Spleen (tissue), 7 donors: ENCODE results near the gene ATP2B3.

Experiments used
- POLR2A ChIP-seq, 3 donors: fragments of 450-650 bp; IDR thresholded peaks; one replicate each; pipeline ENCODE4 v1.5.1; 2017; ENCODE audit warnings: antibody characterized with exemption in 3 of 3, mild to moderate bottlenecking in 1 of 3
- TF ChIP-seq, protein P1 (sequence below), 11 experiments: fragments of 200-600 bp in 7 of 11; fragments of 450-650 bp in 4 of 11; sonication (generic) in 4 of 11; IDR thresholded peaks in 8 of 11; conservative IDR thresholded peaks in 3 of 11; 1 replicate in 7 of 11; 2 replicates in 4 of 11; pipeline versions ENCODE4 v1.4.0 to v1.8.0; 2016 to 2021; ENCODE audit warnings: antibody characterized with exemption in 11 of 11, inconsistent platforms in 4 of 11, mild to moderate bottlenecking in 1 of 11
- donor health status: DM: no; HTN: no; CAD: no; lungs with moderate emphysema.
- donor health status: DM: no; HTN: no; CAD: no.
- donor health status: DM: no; HTN: no; CAD: no.

DNA sequence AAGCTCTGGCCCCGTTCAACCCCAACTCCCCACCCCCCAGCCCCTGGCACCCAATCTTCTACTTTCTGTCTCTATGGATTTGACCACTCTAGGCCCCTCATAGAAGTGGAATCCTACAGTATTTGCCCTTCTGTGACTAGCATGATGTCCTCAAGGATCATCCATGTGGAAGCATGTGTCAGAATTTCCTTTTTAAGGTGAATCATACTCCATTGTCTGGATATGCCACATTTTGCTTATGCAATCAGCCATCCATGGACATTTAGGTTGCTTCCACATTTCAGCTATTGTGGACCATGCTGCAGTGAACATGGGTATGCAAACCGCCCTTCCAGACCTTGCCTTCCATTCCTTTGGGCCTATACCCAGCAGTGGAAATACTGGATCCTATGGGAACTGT lies 66.0 kb downstream of the ATP2B3 start:
- TF ChIP-seq, protein P1, sequence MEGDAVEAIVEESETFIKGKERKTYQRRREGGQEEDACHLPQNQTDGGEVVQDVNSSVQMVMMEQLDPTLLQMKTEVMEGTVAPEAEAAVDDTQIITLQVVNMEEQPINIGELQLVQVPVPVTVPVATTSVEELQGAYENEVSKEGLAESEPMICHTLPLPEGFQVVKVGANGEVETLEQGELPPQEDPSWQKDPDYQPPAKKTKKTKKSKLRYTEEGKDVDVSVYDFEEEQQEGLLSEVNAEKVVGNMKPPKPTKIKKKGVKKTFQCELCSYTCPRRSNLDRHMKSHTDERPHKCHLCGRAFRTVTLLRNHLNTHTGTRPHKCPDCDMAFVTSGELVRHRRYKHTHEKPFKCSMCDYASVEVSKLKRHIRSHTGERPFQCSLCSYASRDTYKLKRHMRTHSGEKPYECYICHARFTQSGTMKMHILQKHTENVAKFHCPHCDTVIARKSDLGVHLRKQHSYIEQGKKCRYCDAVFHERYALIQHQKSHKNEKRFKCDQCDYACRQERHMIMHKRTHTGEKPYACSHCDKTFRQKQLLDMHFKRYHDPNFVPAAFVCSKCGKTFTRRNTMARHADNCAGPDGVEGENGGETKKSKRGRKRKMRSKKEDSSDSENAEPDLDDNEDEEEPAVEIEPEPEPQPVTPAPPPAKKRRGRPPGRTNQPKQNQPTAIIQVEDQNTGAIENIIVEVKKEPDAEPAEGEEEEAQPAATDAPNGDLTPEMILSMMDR (IDR thresholded peaks at IDR 0.05 in 8 of 11, conservative IDR thresholded peaks at IDR 0.05 in 3 of 11) = no peak
- TF ChIP-seq POLR2A (IDR thresholded peaks at IDR 0.05) = no peak
